IPS DF 4.7 (cell line): ENCODE measurements around the gene SLC38A4.
"Not testable (repeated sequence)": the region's sequence is repeated elsewhere in the genome, so short reads cannot be mapped to it uniquely, and the experiment has no call there.

Source experiments
- DNase-seq: peaks from one replicate; pipeline ENCODE4 v3.0.0-alpha.2; 2013; ENCODE audit warnings: low spot score; ENCODE audit errors: extremely low read depth

The SLC38A4 gene

DNA sequence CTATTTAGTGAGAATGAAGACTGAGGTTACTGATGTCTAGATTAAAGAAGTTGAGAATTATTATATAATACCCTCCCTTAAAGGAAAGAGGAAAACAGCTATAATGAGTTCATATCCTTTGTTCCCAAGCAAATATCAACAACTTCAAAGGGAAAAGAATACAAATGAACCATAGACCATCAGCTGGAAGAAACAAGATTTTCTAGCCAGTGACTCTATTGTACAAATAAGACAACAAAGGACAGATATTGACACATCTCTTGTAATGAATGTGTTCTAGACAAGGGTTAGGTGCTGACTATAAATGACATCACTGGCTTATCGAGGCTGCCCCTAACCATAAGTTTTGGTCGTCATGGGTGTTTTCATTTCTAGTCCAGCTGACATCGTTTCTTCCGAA is 48.2 kb downstream of the SLC38A4 start:
- no peak for DNase-seq

DNA sequence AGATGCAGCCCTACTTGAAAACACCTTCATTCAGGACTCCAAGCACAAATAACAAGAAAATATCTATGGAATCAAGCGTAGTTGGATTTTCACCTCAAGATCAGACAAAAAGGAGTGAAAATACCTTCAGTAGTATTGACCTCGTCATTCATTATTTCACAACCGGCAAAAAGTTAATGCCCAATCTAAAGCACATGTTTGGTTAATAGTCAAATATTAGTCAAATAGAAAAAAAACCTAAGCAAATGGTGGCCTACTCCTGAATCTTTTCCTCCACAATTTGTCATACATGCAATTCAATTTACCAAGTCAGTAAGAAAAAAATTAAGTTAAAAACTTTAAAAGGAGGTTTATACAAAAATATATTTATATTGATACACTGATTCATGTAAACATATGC is 50.0 kb downstream of the SLC38A4 start:
- no peak for DNase-seq

GRCh38 chr12:46774322-46774633 is 51.5 kb downstream of the SLC38A4 start:
- no peak for DNase-seq

DNA sequence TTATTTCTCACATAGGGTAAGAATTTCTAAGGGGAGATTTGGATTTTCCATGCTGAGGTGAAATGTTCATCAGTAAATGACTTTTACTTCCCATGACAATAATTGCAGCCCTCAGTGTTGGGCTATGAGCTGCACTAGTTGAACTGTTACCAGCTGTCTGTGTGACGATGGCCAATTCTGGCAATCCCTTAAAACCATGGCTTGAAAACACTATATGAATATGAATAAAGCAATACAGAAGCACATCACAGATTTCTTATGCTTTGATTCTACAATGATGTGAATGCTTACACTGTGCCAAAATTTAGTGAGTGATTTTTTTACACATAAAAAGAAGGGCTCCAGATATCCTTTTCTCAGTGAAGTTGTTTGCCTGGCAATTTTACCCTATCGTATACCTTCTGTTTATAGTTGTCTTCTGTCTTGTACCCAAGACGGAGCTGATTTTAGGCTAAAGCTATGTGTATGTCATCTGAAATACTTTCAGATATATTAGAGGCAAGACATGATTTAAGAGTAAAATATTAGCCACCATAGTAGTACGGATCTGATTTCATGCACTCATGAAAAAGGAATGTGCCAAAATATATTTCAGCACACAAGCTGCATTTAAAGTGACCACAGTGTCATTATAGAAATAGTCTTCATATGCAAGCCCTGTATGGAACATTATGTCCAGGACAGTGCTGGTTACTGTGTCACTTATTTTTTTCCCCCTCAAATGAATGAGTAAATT is 52.0 kb downstream of the SLC38A4 start:
- DNase-seq, result no peak

DNA sequence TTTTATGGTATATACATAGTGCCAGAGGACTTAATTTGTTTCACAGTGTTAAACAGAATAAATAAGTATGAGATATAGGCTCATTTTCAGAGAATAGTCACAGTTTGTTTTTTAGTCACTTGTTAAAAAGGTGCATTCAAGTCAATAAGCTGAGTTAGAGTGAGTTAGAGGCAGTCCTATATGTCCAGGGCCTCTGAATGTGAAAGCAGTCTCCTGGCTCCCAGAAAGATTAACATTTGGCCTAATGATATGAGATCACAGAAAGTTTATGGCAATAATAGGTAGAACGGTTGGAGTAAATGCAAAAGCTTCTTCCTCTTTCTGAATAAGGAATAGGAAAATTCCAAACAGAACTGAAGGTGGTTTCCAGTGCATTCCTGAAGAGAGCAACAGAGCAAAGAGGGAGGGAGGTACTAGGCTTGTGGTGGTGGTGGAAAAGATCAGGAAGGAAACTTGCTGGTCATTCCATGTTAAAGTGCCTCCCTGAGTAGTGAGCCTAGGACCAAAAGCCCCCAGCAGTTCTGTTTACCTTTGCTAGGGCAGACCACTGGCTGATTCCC is 54.4 kb downstream of the SLC38A4 start:
- no peak for DNase-seq

DNA sequence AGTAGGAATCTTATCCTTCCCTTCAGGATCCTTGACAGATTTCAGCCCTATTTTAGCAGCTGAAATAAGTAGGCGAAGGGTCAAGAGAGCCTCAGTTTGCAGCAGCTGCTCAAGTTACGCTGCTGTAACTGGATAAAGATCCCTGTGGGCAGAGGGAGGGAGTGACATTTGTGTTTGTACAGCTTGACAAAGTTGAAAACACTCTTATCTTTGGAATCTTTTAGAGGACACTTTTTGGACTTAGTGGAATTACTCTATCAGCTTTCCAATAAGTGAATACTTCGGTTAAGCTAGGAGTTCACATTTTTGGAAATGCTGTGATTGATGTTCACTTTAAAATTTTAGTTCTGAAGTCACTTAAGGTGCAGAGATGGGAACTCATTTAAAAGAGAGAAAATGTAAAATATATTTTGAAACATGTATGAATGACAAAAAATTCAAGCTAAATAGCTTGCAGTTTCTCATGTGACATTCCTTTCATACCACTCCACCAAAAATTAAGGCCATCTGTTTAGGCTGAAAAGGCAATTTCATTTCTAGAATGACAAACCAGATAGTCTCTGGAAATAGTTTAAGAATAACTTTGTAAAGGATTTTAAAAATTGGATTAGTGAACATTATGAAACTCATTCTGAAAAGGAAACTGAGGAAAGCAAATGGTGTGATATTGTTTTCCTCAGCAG is 55.2 kb downstream of the SLC38A4 start:
- no peak for DNase-seq

- DNase-seq, result no peak
These were observed 61.8 kb downstream of the SLC38A4 start for GRCh38 chr12:46764005-46764404.

DNA sequence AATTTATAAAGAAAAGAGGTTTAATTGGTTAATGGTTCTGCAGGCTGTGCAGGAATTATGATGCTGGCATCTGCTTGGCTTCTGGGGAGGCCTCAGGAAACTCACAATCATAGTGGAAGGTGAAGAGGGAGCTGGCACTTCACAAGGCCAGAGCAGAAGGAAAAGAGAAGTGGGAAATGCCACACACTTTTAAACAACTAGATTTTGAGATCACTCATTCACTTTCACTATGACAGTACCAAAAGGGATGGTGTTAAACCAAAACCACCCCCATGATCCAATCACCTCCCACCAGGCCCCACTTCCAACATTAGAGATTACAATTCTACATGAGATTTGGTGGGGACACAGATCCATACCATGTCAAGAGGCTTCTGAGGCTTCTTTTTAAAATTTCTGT is 62.6 kb downstream of the SLC38A4 start:
- no peak for DNase-seq

DNA sequence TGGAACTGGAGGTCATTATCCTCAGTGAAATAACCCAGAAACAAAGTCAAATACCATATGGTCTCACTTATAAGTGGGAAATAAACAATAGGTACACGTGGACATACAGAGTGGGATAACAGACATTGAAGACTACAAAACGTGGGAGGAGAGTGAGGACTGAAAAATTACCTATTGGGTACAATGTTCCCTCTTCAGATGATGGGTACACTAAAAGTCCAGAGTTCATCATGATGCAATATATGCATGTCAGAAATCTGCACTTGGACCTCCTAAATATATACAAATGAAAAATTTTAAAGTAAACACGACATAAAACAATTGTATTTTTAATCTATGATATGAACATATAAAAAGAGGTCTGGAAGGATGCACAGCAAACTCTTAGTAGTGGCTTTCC is 71.2 kb downstream of the SLC38A4 start:
- DNase-seq, result no peak

GRCh38 chr12:46752396-46752795 is 73.4 kb downstream of the SLC38A4 start:
- no peak for DNase-seq

GRCh38 chr12:46751173-46751572 is 74.6 kb downstream of the SLC38A4 start:
- no peak for DNase-seq

DNA sequence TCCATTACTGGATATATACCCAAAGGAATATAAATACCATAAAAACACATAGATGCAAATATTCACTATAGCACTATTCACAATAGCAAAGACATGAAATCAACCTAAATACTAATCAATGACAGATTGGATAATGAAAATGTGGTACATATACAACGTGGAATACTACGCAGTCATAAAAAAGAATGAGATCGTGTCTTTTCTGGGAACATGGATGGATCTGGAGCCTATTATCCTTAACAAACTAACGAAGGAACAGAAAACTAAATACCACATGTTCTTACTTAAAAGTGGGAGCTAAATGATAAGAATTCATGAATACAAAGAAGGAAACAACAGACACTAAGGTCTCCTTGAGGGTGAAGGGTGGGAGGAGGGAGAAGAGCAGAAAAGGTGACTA is 76.5 kb downstream of the SLC38A4 start:
- no peak for DNase-seq

GRCh38 chr12:46744283-46744682 is 81.5 kb downstream of the SLC38A4 start:
- DNase-seq, result no peak

DNA sequence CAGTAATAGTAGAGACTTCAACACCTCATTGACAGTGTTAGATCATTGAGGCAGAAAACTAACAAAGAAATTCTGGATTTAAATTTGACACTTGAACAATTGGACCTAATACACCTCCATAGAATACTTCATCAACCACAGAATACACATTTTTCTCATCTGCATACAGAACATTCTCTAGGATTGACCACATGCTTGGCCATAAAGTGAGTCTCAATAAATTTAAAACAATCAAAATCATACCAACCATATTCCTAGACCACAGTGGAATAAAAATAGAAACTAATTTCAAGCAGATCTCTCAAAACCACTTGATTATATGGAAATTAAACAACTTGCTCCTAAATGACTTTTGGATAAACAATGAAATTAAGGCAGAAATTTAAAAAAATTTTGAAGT is 82.3 kb downstream of the SLC38A4 start:
- DNase-seq, result no peak

DNA sequence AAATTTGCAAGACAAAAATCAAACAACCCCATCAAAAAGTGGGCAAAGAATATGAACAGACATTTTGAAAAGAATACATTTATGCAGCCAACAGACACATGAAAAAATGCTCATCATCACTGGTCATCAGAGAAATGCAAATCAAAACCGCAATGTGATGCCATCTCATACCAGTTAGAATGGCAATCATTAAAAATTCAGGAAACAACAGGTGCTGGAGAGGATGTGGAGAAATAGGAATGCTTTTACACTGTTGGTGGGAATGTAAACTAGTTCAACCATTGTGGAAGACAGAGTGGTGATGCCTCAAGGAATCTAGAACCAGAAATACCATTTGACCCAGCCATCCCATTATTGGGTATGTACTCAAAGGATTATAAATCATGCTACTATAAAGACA is 83.5 kb downstream of the SLC38A4 start:
- DNase-seq, result not testable (repeated sequence)

GRCh38 chr12:46725332-46725731 is 100.5 kb downstream of the SLC38A4 start:
- DNase-seq, result no peak

DNA sequence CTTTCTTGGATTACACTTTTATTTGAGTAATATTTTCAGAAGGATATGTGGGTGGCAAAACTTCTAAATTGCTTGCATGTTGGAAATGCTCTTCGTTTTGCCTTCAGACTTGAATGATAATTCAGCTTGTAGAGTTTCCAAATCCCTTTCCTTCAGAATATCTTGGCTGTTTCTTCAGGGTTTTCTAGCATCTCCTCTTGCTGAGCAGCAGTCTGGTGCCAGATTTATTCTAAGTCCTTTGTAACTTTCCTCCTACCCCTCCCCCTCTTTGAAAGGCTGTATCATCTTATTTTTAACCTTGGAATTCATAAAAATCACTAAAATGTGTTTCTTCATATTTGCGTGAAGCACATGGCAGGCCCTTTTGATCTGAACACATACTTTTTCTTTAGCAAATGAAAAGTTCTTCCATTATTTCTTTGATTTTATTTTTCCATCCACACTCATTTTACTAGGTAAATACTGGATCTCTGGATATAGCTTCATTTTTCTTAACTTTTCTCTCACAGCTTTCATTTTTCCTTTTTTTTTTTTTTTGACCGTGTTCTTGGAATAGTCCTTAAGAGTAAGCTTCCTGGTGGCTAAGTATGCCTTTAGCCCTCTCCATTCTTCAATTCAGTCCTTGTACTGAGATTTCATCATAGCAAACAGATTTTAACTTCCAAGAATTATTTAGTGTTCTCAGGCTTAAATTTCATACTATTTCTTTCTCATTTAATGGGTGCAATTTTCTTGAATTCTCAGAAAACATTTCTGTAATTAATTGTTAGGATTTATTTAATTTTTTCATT is 102.0 kb downstream of the SLC38A4 start:
- DNase-seq, result no peak

DNA sequence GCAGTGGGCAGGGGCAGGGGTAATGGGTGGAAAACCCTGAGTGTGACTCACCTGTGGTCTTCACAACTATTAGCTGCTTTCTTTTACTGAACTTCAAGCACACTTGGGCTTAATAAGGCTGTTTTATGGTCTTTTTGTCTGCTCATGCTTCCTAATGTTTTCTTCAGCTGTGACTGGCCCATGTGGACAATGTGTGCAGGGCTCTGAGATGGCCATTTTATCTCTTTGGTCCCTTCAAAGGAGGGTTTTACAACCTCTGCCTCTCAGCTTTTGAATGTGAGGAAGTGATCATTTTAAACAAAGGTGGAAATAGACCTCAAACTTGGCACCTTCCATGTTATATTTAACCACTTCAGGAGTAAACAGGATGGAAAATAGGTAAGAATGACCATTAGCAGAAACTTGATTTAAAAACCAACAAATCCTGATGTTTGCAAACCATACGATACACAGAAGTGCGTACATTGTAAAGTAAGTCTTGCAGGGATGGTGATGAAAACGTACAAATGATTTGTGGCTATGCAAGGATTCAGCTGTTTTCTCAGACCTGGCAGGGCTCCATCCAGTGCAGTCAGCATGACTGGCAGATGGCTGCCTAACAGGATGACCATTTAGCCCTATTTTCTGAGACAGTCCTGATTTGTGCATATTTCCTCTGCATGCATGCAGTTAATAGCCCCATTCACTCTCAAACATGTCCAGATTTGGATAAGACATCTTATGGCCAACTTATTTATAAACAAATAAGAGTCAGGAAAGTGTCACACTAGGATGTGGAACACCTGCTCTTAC is 103.2 kb downstream of the SLC38A4 start:
- no peak for DNase-seq

DNA sequence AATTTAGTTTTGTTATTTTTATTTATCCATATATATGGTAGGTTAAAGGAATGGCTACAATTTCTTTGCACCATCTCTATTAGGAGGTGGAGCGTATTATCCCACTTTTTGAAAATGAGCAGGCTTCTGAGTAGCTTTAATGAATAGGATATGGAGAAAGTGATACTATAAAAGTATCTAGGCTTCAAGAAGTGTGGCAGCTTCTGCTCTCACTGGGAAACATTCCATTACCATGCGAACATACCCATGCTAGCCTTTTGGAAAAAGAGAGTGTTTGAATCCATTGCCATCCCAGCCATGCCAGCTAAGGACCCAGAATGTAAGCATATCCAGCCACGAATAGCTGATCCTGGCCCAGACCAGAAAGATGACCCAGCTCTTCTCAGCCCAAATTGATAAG is 107.3 kb downstream of the SLC38A4 start:
- DNase-seq, result no peak

DNA sequence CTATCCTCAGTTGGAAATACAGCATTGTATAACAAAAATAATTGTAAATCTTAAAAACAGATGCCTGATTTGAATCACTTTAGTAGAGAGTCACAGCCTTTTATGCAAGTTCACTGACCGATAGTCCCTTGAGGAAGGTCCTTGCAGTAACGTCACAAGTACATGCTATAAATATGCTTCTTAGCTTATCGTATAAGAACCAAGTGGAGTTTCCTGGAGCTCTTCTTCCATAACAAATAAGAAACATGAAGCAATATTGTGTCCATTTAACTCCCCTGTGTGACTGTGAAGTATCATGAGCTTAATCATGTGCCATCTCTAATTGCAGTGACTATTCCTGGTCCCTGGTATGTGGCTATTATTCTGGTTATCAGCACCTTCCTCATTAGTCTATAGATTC is 107.9 kb downstream of the SLC38A4 start:
- DNase-seq, result no peak

GRCh38 chr12:46717159-46717558 is 108.6 kb downstream of the SLC38A4 start:
- no peak for DNase-seq
